HG03139 (cell line): ENCODE results near the gene ATP9B.
"Not testable (repeated sequence)": the region's sequence is repeated elsewhere in the genome, so short reads cannot be mapped to it uniquely, and the experiment has no call there.

ENCODE experiments used
- ATAC-seq: cut with Tn5 transposase; IDR thresholded peaks from one replicate; pipeline ENCODE4 v1.9.1; 2021; ENCODE audit not compliant: unreplicated experiment

Gene ATP9B

DNA sequence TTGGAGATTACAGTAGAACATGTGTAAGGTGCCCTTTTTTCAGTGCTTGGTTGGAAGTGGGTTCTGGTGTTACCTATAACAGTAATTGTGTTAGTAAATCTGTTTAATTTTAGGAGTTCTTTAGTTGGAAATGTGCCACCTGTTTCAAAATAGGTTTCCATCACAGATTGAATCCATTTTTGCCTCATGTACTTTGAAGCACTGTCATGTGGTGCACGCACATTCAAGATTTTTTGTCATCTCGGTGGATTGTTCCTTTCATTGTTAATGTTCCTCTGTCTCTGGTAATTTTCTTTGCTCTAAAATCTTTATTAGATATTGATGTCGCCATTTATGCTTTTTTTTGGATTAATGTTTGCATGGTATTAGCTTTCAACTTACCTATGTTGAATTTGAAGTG is 1.3 kb downstream of the ATP9B start:
- no peak for ATAC-seq

- no peak for ATAC-seq
These were observed 1.8 kb downstream of the ATP9B start for GRCh38 chr18:79071037-79071436.

DNA sequence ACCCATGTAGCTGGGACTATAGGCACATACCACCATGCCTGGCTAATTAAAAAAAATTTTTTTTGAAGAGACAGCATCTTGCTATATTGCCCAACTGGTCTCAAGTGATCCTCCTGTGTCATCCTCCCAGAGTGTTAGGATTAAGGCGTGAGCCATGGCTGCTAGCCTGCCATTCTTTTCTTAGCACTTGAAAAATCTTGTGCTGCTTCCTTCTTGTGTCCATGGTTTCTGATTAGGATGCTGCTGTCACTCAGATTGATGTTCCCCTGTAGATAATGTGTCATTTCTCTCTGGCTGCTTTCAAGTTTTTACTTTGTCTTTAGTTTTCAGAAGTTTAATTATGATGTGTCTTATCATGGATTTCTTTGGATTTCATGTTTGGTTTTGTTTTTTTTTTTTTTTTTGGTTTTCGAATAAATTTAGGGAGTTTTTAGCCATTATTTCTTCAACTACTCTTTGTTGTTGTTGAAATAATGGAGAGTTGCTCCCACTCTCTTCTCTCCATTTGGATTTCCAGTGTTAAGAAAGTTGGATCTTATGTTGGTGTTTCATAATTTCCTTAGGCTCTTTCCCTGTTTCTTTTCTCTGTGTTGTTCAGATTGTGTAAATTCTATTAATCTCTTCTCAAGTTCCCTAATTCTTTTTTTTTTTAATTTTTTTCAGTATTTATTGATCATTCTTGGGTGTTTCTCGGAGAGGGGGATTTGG is 2.5 kb downstream of the ATP9B start:
- no peak for ATAC-seq

DNA sequence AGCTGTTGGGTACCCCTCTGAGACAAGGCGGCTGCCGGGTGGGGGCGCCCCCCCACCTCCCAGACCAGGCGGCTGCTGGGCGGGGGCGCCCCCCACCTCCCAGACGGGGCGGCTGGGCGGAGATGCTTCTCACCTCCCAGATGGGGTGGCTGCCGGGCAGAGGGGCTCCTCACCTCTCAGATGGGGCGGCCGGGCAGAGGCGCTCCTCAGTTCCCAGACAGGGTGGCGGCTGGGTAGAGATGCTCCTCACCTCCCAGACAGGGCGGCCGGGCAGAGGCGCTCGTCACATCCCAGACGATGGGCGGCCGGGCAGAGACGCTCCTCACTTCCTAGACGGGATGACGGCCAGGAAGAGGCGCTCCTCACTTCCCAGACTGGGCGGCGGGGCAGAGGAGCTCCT is 3.5 kb downstream of the ATP9B start:
- not testable (repeated sequence) for ATAC-seq

DNA sequence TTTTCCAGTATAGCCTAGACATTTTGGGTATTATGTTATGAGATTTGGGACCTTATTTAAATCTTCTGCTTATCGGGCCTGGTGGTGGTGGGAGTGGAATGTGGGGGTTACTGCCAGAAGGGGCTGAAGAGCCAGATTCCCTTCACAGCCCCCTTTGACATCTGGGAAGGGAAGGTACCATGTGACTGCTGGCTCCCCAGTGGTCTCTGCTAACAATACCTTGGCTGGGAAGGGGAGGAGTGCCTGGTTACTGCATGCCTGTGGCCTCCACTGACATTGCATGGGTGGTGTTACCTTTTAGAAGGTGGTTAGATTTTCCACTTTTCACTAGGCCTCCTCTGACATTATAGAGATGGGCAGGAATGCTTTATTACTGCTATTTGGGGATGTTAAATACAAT is 8.0 kb downstream of the ATP9B start:
- no peak for ATAC-seq

- ATAC-seq = not testable (repeated sequence)
These were observed 9.6 kb downstream of the ATP9B start for GRCh38 chr18:79078791-79079190.

GRCh38 chr18:79092874-79093273 is 23.7 kb downstream of the ATP9B start:
- ATAC-seq = no peak

GRCh38 chr18:79093986-79094385 is 24.8 kb downstream of the ATP9B start:
- no peak for ATAC-seq

DNA sequence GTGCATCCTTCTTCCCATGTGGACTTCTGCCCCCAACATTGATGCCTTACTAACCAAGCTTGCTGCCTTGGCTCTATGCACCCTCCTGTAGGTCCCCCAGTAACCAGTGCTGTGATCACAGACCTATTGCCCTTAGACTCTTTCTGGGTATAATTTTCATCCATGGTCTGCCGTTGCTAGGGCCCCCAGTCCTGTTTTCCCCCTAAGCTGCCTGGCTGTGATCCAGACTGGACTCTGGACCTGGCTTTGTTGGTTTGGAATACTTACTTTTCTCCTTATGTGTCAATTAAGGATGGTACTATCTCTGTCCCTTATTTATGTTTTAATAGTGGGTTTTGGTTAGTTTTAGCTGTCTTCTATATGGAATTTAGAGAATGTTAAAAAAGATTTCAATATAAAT is 26.0 kb downstream of the ATP9B start:
- no peak for ATAC-seq

DNA sequence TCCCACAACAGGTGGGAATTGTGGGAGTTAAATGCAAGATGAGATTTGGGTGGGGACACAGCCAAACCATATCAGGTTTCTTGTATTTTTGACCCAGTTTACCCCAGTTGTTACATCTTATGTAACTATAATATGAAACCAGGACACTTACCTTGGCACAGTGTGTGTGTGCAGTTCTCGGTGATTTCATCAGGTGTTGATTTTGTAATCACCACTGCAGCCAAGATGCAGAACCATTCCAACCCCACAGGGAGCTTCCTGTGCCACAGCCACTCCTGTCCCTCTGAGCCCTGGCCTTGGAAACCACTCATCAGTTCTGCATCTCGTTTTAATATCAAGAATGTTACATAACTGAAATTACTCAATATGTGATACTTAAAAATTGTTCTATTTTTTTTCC is 31.8 kb downstream of the ATP9B start:
- ATAC-seq = no peak

DNA sequence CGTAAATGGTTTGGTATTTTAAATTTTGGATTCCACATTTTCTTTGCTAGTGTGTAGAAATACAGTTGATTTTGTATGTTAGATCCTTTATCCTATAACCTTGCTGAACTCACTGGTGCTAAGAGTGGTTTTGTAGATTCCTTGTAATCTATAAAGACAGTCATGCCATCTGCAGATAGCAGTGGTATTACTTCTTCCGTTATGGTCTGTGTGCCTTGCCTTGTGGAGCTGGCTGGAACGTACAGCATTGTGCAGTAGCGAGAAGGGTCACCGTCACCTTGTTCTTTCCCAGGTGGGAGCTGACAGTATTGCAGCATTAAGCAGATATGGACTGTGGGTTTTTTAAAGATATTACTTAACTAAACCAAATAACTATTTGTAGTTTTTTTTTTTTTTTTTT is 33.7 kb downstream of the ATP9B start:
- ATAC-seq = no peak

DNA sequence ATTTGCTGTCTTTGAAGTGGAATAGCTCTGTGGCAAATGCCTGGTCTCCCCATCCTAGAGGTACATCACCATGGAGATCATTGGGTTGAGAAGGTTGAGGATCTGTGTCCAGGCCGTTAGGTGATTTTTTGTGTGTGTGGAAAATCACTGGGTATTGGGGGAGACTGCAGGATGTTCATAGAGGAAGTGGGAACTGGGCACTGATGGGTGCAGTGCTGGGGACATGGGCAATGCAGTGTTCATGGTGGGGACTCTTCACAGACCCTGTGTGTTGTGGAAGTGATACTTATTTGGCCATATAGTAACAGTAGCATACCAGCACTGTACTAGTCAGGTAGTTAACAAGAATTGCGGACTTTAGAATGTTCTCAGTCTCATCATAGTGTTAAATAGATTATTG is 34.9 kb downstream of the ATP9B start:
- ATAC-seq = no peak

DNA sequence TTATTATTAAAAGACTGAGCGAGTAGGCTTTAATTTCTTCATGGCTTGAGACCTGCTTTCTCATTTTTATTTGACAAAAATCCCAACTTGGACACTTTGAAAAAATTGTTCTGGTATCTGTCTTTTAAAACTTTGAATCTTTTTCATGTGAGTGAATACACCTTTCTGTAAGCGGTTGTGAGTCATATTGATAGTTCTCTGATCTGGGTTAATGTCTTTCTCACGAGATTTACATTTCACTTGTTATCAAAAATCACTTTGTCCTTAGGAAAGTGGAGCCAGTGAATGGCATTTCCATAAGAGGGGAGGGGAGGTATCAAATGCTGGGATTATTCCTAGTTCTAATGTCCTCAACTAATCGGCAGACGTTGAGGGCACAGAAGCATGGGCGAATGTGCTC is 36.3 kb downstream of the ATP9B start:
- ATAC-seq = no peak

DNA sequence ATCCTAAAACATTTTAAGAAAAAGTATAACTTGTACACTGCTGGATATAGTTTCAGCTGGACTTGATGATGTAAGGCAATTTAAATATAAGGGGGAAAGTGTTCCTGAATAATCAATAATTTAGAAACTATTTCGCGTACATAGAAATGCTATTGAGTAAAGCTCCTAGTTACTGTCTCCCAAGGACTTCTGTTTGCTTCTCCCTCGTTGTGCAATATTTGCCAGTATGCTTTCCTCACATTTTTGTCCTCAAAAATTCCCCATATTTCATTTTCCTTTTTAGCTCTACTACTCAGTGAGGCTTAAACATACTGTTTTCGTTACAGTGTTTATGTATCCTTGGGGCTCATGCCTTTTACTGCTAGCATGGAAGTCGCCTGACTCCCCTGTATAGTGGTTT is 36.9 kb downstream of the ATP9B start:
- ATAC-seq = no peak

GRCh38 chr18:79107886-79108285 is 38.7 kb downstream of the ATP9B start:
- no peak for ATAC-seq

- no peak for ATAC-seq
These were observed 39.5 kb downstream of the ATP9B start for GRCh38 chr18:79108549-79109215.

- ATAC-seq = no peak
These were observed 42.3 kb downstream of the ATP9B start for GRCh38 chr18:79111483-79111882.

DNA sequence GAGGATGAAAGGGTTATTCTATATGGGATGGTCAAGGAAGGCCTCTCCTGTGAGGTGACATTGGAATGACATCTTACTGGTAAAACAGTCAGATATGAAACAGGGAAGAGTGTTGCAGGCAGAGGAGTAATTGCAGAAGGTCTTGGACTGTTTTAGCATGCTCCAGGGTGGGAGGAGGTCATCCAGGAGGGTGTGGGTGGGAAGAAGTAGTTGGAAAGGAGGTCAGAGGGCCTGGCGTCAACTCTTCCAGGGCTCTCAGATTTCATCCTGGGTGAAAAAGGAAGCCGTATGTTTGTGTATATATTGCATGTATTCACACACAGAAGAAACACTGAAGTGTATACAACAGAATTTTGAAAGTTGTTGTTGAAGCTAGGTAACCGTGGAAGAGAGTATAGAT is 48.2 kb downstream of the ATP9B start:
- ATAC-seq = no peak

DNA sequence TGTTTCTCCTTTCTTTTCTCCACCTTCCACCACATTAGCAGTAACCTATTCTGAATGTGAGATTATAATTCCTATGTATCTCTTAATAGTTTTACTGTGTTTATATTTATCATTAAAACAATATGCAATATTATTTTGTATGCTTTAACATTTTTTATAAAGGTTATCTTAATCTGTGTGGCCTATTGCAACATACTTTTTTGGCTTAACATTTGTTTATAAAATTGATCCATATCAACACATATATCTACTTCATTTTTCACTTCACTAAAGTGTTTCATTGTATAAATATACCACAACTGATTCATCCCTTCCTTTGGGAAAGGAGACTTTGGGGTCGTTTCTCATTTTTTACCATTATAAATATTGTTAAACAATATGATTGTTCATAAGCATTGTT is 48.6 kb downstream of the ATP9B start:
- no peak for ATAC-seq

GRCh38 chr18:79118797-79119196 is 49.6 kb downstream of the ATP9B start:
- no peak for ATAC-seq

- ATAC-seq = no peak
These were observed 52.7 kb downstream of the ATP9B start for GRCh38 chr18:79121746-79122474.

GRCh38 chr18:79123948-79124347 is 54.8 kb downstream of the ATP9B start:
- ATAC-seq = no peak
